ENCODE measurements around the gene ATL3.
"Not testable (repeated sequence)": the region's sequence is repeated elsewhere in the genome, so short reads cannot be mapped to it uniquely, and the experiment has no call there.

ATL3 gene

GRCh38 chr11:63589000-63589399 lies 82.2 kb downstream of the ATL3 start:
- DNase-seq (ENCODE audit: low read depth in 2 of 2) = no peak

- no peak for DNase-seq (ENCODE audit: low read depth in 2 of 2)
These were observed 84.6 kb downstream of the ATL3 start for GRCh38 chr11:63586451-63587166.

- no peak for DNase-seq (ENCODE audit: low read depth in 2 of 2)
These were observed 87.9 kb downstream of the ATL3 start for GRCh38 chr11:63583357-63583677.

GRCh38 chr11:63581224-63581623 lies 90.0 kb downstream of the ATL3 start:
- not testable (repeated sequence) for DNase-seq (ENCODE audit: low read depth in 2 of 2)

GRCh38 chr11:63578882-63579281 lies 92.3 kb downstream of the ATL3 start:
- DNase-seq (ENCODE audit: low read depth in 2 of 2) = not testable (repeated sequence)

GRCh38 chr11:63574856-63575602 lies 96.1 kb downstream of the ATL3 start:
- DNase-seq (ENCODE audit: low read depth in 2 of 2) = no peak
